ENCODE results near the gene DMAC2L. TPM values are rescaled to one million over a fixed set of nuclear protein-coding genes. Genes with fewer than 3 reads are reported as not detected.
A peak's percentile ranks its signal among the peaks of the same experiment; 100 is the strongest.

The DMAC2L gene
- total and polyA plus RNA-seq, 3 donors from 2014 or later: 30.0 to 50.8 (median 33.5) TPM

- Histone ChIP-seq H3K4me1 (peaks cover 5% of the 10 kb centered on the region), H3K4me3 (no peak overlapping the region)
- WGBS, 2 donors: 19 to 25% methylated on average over 8 of the region's 8 CpGs
These were observed 30.3 kb downstream of the DMAC2L start for GRCh38 chr14:50342221-50343078.

GRCh38 chr14:50343434-50343833 lies 31.3 kb downstream of the DMAC2L start:
- 32 to 65% methylated on average over 1 of the region's 1 CpG for WGBS, 2 donors
- no peaks in the 10 kb centered on the region for H3K9me3 ChIP-seq
- no peak overlapping the region for H3K4me3 ChIP-seq
- DNase-seq: no peak
- H3K27me3 ChIP-seq: no peaks in the 10 kb centered on the region
- H3K4me1 ChIP-seq: peaks cover 5% of the 10 kb centered on the region
- intact Hi-C loops (cut with DNase I; ENCODE audit: low total_unique reads): no loop called here
- peak overlapping the region; percentile 59 to 79 for H3K27ac ChIP-seq
- TF ChIP-seq, protein P1, sequence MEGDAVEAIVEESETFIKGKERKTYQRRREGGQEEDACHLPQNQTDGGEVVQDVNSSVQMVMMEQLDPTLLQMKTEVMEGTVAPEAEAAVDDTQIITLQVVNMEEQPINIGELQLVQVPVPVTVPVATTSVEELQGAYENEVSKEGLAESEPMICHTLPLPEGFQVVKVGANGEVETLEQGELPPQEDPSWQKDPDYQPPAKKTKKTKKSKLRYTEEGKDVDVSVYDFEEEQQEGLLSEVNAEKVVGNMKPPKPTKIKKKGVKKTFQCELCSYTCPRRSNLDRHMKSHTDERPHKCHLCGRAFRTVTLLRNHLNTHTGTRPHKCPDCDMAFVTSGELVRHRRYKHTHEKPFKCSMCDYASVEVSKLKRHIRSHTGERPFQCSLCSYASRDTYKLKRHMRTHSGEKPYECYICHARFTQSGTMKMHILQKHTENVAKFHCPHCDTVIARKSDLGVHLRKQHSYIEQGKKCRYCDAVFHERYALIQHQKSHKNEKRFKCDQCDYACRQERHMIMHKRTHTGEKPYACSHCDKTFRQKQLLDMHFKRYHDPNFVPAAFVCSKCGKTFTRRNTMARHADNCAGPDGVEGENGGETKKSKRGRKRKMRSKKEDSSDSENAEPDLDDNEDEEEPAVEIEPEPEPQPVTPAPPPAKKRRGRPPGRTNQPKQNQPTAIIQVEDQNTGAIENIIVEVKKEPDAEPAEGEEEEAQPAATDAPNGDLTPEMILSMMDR (IDR thresholded peaks at IDR 0.05): no peak
- TF ChIP-seq POLR2A (IDR thresholded peaks at IDR 0.05): no peak
- H3K36me3 ChIP-seq (ENCODE audit: low read depth, missing control alignments): no peaks in the 10 kb centered on the region

More at GRCh38 chr14:50342221-50343078, 30.3 kb downstream of the DMAC2L start:
- DNase-seq: peak; percentile 86
- TF ChIP-seq, protein P1 (IDR thresholded peaks at IDR 0.05): no peak
- Histone ChIP-seq H3K27me3 (no peaks in the 10 kb centered on the region), H3K36me3 (ENCODE audit: low read depth, missing control alignments) (no peaks in the 10 kb centered on the region), H3K27ac (peak overlapping the region; percentile 59 to 79), H3K9me3 (no peaks in the 10 kb centered on the region)
- intact Hi-C loops (cut with DNase I; ENCODE audit: low total_unique reads): no loop called here

- no peak for DNase-seq
- Histone ChIP-seq H3K9me3 (no peaks in the 10 kb centered on the region), H3K4me3 (no peak overlapping the region), H3K27ac (peak overlapping the region in 1 of 2 donors; percentile 79), H3K36me3 (ENCODE audit: low read depth, missing control alignments) (no peaks in the 10 kb centered on the region), H3K4me1 (peaks cover 5% of the 10 kb centered on the region), H3K27me3 (no peaks in the 10 kb centered on the region)
- intact Hi-C loops (cut with DNase I; ENCODE audit: low total_unique reads): no loop called here
- TF ChIP-seq, protein P1 (IDR thresholded peaks at IDR 0.05): no peak
- TF ChIP-seq POLR2A (IDR thresholded peaks at IDR 0.05): no peak
- WGBS, 2 donors: 85 to 92% methylated on average over 7 of the region's 7 CpGs
These were observed 32.1 kb downstream of the DMAC2L start for GRCh38 chr14:50344116-50344775.

- Histone ChIP-seq H3K36me3 (ENCODE audit: low read depth, missing control alignments) (no peaks in the 10 kb centered on the region), H3K4me1 (peaks cover 5% of the 10 kb centered on the region), H3K9me3 (no peaks in the 10 kb centered on the region), H3K4me3 (no peak overlapping the region), H3K27me3 (no peaks in the 10 kb centered on the region), H3K27ac (peak overlapping the region in 1 of 2 donors; percentile 43)
- 55% methylated on average over 4 of the region's 4 CpGs for WGBS, 2 donors
- intact Hi-C loops (cut with DNase I; ENCODE audit: low total_unique reads): no loop called here
- no peak for DNase-seq
- TF ChIP-seq POLR2A (IDR thresholded peaks at IDR 0.05): no peak
- TF ChIP-seq, protein P1 (IDR thresholded peaks at IDR 0.05): no peak
These were observed 32.9 kb downstream of the DMAC2L start for GRCh38 chr14:50344876-50345563.
